DOHH2 (cell line): Measurements from ENCODE around the gene PRKCQ.

Source experiments
- H3F3A ChIP-seq: fragments of 200-600 bp; sonication (generic), shearing (Covaris generic); 2 replicates; pipeline ENCODE4 v1.6.0; 2016; ENCODE audit warnings: antibody characterized with exemption, mild to moderate bottlenecking; ENCODE audit not compliant: control insufficient read depth, insufficient read depth
- H3K27ac ChIP-seq: fragments of 200-600 bp; sonication (generic); 2 replicates; pipeline ENCODE4 v1.5.1; 2014; ENCODE audit warnings: low read depth, mild to moderate bottlenecking, low read length, moderate library complexity
- H3K27me3 ChIP-seq: fragments of 200-600 bp; sonication (generic); 2 replicates; pipeline ENCODE4 v1.6.1; 2014; ENCODE audit warnings: mild to moderate bottlenecking, low read length, mixed read lengths; ENCODE audit not compliant: control insufficient read depth
- H3K36me3 ChIP-seq: fragments of 200-600 bp; sonication (generic); 2 replicates; pipeline ENCODE4 v1.6.1; 2014; ENCODE audit warnings: mild to moderate bottlenecking, low read length, moderate library complexity, mixed read lengths; ENCODE audit not compliant: control insufficient read depth
- H3K4me1 ChIP-seq: fragments of 200-600 bp; sonication (generic); 2 replicates; pipeline ENCODE4 v1.6.1; 2014; ENCODE audit warnings: mild to moderate bottlenecking, low read length, mixed read lengths; ENCODE audit not compliant: control insufficient read depth
- H3K4me2 ChIP-seq: fragments of 200-600 bp; sonication (generic); 2 replicates; pipeline ENCODE4 v1.6.0; 2014; ENCODE audit warnings: mild to moderate bottlenecking, low read length, moderate library complexity
- H3K4me3 ChIP-seq: fragments of 200-600 bp; sonication (generic); 2 replicates; pipeline ENCODE4 v1.5.1; 2014; ENCODE audit warnings: mild to moderate bottlenecking, low read length, mixed read lengths
- H3K79me2 ChIP-seq: fragments of 200-600 bp; sonication (generic); 2 replicates; pipeline ENCODE4 v1.6.1; 2014; ENCODE audit warnings: mild to moderate bottlenecking, low read length, mixed read lengths; ENCODE audit not compliant: control insufficient read depth
- H3K9me2 ChIP-seq: fragments of 200-600 bp; sonication (generic); replicated peaks from 2 replicates; pipeline ENCODE4 v1.6.1; 2014; ENCODE audit warnings: mild to moderate bottlenecking, low read length, mixed read lengths; ENCODE audit not compliant: control insufficient read depth
- H3K9me3 ChIP-seq: fragments of 200-600 bp; sonication (generic); 2 replicates; pipeline ENCODE4 v1.6.1; 2014; ENCODE audit warnings: antibody characterized with exemption, low read length, mixed read lengths; ENCODE audit not compliant: control insufficient read depth, insufficient read depth
- H4K20me1 ChIP-seq: fragments of 200-600 bp; sonication (generic); 2 replicates; pipeline ENCODE4 v1.6.0; 2014; ENCODE audit warnings: low read depth, mild to moderate bottlenecking, antibody characterized with exemption, low read length, moderate library complexity; ENCODE audit not compliant: control insufficient read depth, insufficient read depth
- EZH2phosphoT487 ChIP-seq: fragments of 200-600 bp; sonication (generic); IDR thresholded peaks from 2 replicates; pipeline ENCODE4 v1.6.1; 2017; ENCODE audit warnings: borderline replicate concordance, mild to moderate bottlenecking, antibody characterized with exemption, low read length, moderate library complexity, mixed read lengths
- TF ChIP-seq, protein P1 (sequence below): fragments of 200-600 bp; sonication (generic); IDR thresholded peaks from one replicate; pipeline ENCODE4 v1.5.1; 2014; ENCODE audit warnings: antibody characterized with exemption, mild to moderate bottlenecking, low read depth, low read length; ENCODE audit not compliant: poor library complexity, severe bottlenecking

PRKCQ gene

DNA sequence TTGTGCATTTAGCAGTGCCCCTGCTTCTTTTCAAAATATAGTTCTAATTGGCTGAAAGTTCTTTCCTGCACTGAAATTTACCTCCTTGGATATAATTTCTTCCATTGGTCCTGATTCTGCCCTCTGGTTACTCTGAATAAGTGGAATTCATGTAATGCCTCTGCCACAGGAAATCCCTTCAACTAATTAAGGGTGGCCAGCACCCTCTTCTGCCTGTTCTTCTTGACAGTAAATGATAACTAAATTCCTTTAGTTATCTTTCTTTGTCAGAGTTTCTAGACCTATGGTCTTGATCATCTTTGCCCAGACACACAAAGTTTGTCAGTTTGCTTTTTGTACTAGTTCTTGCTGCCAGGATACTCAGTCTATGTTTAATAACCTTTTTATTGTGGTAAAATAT lies 40.2 kb downstream of the PRKCQ start:
- H3F3A ChIP-seq: no peaks in the 10 kb centered on the region
- no peaks in the 10 kb centered on the region for H3K9me2 ChIP-seq
- TF ChIP-seq, protein P1, sequence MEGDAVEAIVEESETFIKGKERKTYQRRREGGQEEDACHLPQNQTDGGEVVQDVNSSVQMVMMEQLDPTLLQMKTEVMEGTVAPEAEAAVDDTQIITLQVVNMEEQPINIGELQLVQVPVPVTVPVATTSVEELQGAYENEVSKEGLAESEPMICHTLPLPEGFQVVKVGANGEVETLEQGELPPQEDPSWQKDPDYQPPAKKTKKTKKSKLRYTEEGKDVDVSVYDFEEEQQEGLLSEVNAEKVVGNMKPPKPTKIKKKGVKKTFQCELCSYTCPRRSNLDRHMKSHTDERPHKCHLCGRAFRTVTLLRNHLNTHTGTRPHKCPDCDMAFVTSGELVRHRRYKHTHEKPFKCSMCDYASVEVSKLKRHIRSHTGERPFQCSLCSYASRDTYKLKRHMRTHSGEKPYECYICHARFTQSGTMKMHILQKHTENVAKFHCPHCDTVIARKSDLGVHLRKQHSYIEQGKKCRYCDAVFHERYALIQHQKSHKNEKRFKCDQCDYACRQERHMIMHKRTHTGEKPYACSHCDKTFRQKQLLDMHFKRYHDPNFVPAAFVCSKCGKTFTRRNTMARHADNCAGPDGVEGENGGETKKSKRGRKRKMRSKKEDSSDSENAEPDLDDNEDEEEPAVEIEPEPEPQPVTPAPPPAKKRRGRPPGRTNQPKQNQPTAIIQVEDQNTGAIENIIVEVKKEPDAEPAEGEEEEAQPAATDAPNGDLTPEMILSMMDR: no peak
- TF ChIP-seq EZH2phosphoT487: no peak
- no peaks in the 10 kb centered on the region for H3K4me1 ChIP-seq
- H3K9me3 ChIP-seq: no peaks in the 10 kb centered on the region
- H4K20me1 ChIP-seq: no peaks in the 10 kb centered on the region
- no peak overlapping the region for H3K27ac ChIP-seq
- no peak overlapping the region for H3K4me3 ChIP-seq
- H3K36me3 ChIP-seq: no peaks in the 10 kb centered on the region
- no peaks in the 10 kb centered on the region for H3K79me2 ChIP-seq
- peaks cover 7% of the 10 kb centered on the region; the same call in 1 of the 2 replicates for H3K27me3 ChIP-seq
- H3K4me2 ChIP-seq: no peak overlapping the region

DNA sequence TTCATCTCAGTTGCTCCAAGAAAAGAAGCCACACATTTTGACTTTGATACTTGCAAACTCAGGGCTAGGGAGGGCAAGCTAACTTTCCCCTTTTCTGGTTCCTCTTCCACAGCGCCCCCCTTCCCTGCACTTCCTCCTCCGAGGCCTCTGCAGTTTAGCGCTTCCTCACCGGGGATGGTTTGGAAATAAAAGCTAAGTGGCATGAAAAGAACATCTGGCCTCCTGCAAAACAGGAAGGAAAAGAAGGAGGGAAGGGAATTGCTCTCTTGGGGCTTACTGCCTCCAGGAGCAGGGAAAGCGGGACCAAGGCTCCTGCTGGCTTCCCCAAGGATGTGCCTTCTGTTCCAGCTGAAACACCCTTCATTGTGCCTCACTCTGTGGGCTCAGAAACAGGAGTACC lies 42.3 kb downstream of the PRKCQ start:
- Histone ChIP-seq H3K4me2 (no peak overlapping the region), H4K20me1 (no peaks in the 10 kb centered on the region), H3K27me3 (peaks cover 3% of the 10 kb centered on the region; the same call in 1 of the 2 replicates), H3K27ac (no peak overlapping the region), H3K4me1 (no peaks in the 10 kb centered on the region), H3K36me3 (no peaks in the 10 kb centered on the region), H3K79me2 (no peaks in the 10 kb centered on the region), H3F3A (no peaks in the 10 kb centered on the region), H3K9me3 (no peaks in the 10 kb centered on the region), H3K4me3 (no peak overlapping the region), H3K9me2 (no peaks in the 10 kb centered on the region)
- TF ChIP-seq, protein P1: no peak
- TF ChIP-seq EZH2phosphoT487: no peak

DNA sequence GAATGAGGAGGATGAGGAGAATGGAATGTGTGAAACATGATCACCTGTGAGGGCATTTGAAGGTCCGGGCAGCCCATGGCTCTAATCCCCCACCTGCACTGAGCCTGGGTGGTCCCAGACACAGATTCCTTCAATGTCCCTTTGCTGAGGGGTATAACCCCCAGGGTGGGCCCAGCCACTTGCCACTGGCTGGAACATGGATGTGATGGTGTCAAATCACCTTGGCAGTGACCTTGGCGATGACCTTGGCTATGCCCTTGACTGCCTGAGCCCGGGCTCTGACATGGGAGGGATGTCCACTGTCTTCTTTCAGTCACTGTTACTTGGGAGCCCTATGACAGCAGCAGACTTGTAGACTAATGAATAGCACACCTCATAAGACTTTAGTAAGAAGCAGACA lies 44.0 kb downstream of the PRKCQ start:
- Histone ChIP-seq H3K4me2 (no peak overlapping the region), H3F3A (no peaks in the 10 kb centered on the region), H3K9me2 (no peaks in the 10 kb centered on the region), H3K4me1 (no peaks in the 10 kb centered on the region), H3K9me3 (no peaks in the 10 kb centered on the region), H3K27me3 (0 out of 2 replicates have a peak, but pooled peaks cover under 1% of the 10 kb centered on the region), H3K36me3 (no peaks in the 10 kb centered on the region), H3K79me2 (no peaks in the 10 kb centered on the region), H3K4me3 (no peak overlapping the region), H4K20me1 (no peaks in the 10 kb centered on the region), H3K27ac (no peak overlapping the region)
- TF ChIP-seq, protein P1: no peak
- no peak for TF ChIP-seq EZH2phosphoT487

DNA sequence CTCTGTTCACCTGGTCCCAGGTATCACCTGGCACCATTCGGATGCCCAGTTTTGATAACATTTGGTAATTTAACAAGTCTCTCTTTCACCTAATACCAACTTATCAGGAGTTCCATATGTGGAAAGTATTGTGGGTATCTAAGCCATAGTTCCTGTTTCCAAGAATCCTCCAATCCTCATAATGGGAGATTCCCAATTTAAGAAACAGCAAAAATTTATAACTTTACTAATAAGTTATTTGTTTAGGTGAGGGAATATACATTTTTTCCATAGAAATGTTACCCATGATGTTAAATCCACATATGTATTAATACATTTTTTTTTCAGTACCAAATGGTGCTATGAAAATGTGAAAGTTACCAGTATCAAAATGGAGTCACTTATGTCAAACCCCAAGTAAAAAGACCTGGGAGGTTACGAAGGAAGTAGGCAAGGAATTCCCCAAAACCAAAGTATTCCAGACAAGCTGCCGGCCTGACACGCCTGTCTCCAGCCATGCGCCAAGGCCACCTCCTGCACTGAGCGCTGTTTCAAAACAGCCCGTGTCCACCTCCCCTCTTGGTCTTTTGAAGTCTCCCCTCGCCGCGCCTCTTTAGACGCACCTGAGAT lies 44.8 kb downstream of the PRKCQ start:
- Histone ChIP-seq H3K9me3 (no peaks in the 10 kb centered on the region), H3K4me3 (no peak overlapping the region), H3K4me2 (no peak overlapping the region), H3K27me3 (no peaks in the 10 kb centered on the region), H3F3A (no peaks in the 10 kb centered on the region), H3K79me2 (no peaks in the 10 kb centered on the region), H3K36me3 (no peaks in the 10 kb centered on the region), H3K4me1 (no peaks in the 10 kb centered on the region), H3K9me2 (no peaks in the 10 kb centered on the region), H4K20me1 (no peaks in the 10 kb centered on the region), H3K27ac (no peak overlapping the region)
- no peak for TF ChIP-seq EZH2phosphoT487
- TF ChIP-seq, protein P1: no peak
